ENCODE results near the gene PPP6R3.

DNA sequence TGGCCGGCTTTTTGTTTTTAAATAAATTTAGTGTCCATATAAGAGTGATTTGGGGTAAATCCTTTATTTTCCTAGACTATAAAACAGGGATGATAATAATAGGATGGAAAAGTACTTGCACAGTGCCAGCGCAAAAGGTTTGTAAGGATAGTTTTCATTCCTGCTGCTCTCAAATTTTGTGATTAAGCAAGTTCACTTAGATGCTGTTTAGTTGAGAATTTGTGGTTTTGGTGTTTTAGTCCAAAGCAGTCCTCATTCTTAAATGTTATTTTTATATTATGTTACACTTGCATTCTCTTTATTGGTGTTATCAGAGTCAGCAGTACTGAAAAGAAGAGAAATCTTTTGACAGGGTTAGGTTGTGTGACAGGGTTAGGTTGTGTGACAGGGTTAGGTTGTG is 47.9 kb downstream of the PPP6R3 start:
- TF ChIP-seq POLR2A (IDR thresholded peaks at IDR 0.05) = no peak
- TF ChIP-seq, protein P1, sequence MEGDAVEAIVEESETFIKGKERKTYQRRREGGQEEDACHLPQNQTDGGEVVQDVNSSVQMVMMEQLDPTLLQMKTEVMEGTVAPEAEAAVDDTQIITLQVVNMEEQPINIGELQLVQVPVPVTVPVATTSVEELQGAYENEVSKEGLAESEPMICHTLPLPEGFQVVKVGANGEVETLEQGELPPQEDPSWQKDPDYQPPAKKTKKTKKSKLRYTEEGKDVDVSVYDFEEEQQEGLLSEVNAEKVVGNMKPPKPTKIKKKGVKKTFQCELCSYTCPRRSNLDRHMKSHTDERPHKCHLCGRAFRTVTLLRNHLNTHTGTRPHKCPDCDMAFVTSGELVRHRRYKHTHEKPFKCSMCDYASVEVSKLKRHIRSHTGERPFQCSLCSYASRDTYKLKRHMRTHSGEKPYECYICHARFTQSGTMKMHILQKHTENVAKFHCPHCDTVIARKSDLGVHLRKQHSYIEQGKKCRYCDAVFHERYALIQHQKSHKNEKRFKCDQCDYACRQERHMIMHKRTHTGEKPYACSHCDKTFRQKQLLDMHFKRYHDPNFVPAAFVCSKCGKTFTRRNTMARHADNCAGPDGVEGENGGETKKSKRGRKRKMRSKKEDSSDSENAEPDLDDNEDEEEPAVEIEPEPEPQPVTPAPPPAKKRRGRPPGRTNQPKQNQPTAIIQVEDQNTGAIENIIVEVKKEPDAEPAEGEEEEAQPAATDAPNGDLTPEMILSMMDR (IDR thresholded peaks at IDR 0.05) = no peak
